B cell (primary cell): Measurements from ENCODE around the gene NCK2. TPM values are rescaled to one million over a fixed set of nuclear protein-coding genes. Genes with fewer than 3 reads are reported as not detected.

ENCODE experiments used
- ATAC-seq: fragments of 200-7000 bp; cut with Tn5 transposase; one replicate; pipeline ENCODE4 v1.10.0; 2021; ENCODE audit warnings: low read depth, mild to moderate bottlenecking, moderate number of reproducible peaks, moderate library complexity
- CTCF ChIA-PET: fragments of 350-600 bp; sonication (Branson Sonifier 250); formaldehyde crosslinking; loops from one replicate; lab custom pipeline; 2021; ENCODE audit warnings: antibody characterized with exemption, inconsistent platforms; lab: Charles Lee
- POLR2A ChIA-PET: fragments of 350-600 bp; sonication (Branson Sonifier 250); formaldehyde crosslinking; loops from one replicate; lab custom pipeline; 2021; ENCODE audit warnings: antibody characterized with exemption; lab: Charles Lee
- DNase-seq: peaks from one replicate; pipeline ENCODE4 v3.0.0; 2013
- H2AFZ ChIP-seq: 2 replicates; pipeline ENCODE4 v1.6.1; 2012; ENCODE audit warnings: mild to moderate bottlenecking, low read depth, low read length; ENCODE audit not compliant: insufficient read depth, poor library complexity, severe bottlenecking
- H3K27ac ChIP-seq, 2 donors: 1 replicate in 1 of 2; 2 replicates in 1 of 2; pipeline ENCODE4 v1.5.1; 2012 to 2013; ENCODE audit warnings: low read length in 2 of 2, mild to moderate bottlenecking in 2 of 2, moderate library complexity in 1 of 2
- H3K27me3 ChIP-seq, 4 experiments: fragments of 200-600 bp in 1 of 4; sonication (generic) in 1 of 4; replicated peaks in 1 of 4; 1 replicate in 2 of 4; 2 replicates in 2 of 4; pipeline versions ENCODE4 v1.6.1 to v1.7.0; 2013 to 2016; ENCODE audit warnings: low read length in 3 of 4, mild to moderate bottlenecking in 2 of 4, mixed read lengths in 1 of 4, moderate library complexity in 1 of 4; ENCODE audit not compliant: insufficient read depth in 4 of 4, control insufficient read depth in 3 of 4; ENCODE audit errors: control extremely low read depth in 1 of 4
- H3K36me3 ChIP-seq, 2 experiments: replicated peaks in 1 of 2; 1 replicate in 1 of 2; 2 replicates in 1 of 2; pipeline versions ENCODE4 v1.6.1 to v1.7.1; 2013; ENCODE audit warnings: low read length in 1 of 2; ENCODE audit not compliant: insufficient read depth in 2 of 2, control insufficient read depth in 1 of 2; ENCODE audit errors: control extremely low read depth in 1 of 2, extremely low read depth in 1 of 2
- H3K4me1 ChIP-seq, 2 donors: fragments of 200-600 bp in 1 of 2; sonication (generic) in 1 of 2; 1 replicate in 1 of 2; 2 replicates in 1 of 2; pipeline versions ENCODE4 v1.5.1 to v1.6.1; 2013 to 2017; ENCODE audit warnings: low read length in 2 of 2; ENCODE audit not compliant: control insufficient read depth in 2 of 2, insufficient read depth in 2 of 2
- H3K4me2 ChIP-seq: replicated peaks from 2 replicates; pipeline ENCODE3; 2012; ENCODE audit warnings: mild to moderate bottlenecking, low read depth, low read length; ENCODE audit not compliant: poor library complexity, severe bottlenecking
- H3K4me3 ChIP-seq, 5 experiments: fragments of 200-600 bp in 1 of 5; sonication (generic) in 1 of 5; 1 replicate in 3 of 5; 2 replicates in 2 of 5; pipeline versions ENCODE4 v1.5.1 to v1.7.0; 2011 to 2016; ENCODE audit warnings: low read length in 4 of 5, mild to moderate bottlenecking in 4 of 5, low read depth in 2 of 5, control low read depth in 1 of 5, moderate library complexity in 1 of 5; ENCODE audit not compliant: insufficient read depth in 1 of 5; ENCODE audit errors: control extremely low read depth in 1 of 5, extremely low read depth in 1 of 5
- H3K79me2 ChIP-seq: fragments of 200-600 bp; sonication (generic); one replicate; pipeline ENCODE4 v1.6.0; 2016; ENCODE audit warnings: low read length; ENCODE audit not compliant: control insufficient read depth, insufficient read depth
- H3K9ac ChIP-seq: fragments of 200-600 bp; sonication (generic); 2 replicates; pipeline ENCODE4 v1.6.1; 2017; ENCODE audit warnings: mild to moderate bottlenecking, low read length, moderate library complexity
- H3K9me3 ChIP-seq, 3 donors: one replicate each; pipeline versions ENCODE4 v1.6.1 to v1.7.1; 2013; ENCODE audit warnings: low read length in 2 of 3; ENCODE audit not compliant: control insufficient read depth in 2 of 3, insufficient read depth in 1 of 3; ENCODE audit errors: control extremely low read depth in 1 of 3
- H4K20me1 ChIP-seq: 2 replicates; pipeline ENCODE4 v1.6.0; 2012; ENCODE audit warnings: mild to moderate bottlenecking, low read length; ENCODE audit not compliant: insufficient read depth, control insufficient read depth, poor library complexity, severe bottlenecking
- H3K27ac Mint-ChIP-seq: one replicate; pipeline ENCODE4 v1.8.0; 2021; ENCODE audit warnings: mixed read lengths
- H3K27me3 Mint-ChIP-seq: one replicate; pipeline ENCODE4 v1.8.0; 2021; ENCODE audit warnings: mixed read lengths
- H3K4me1 Mint-ChIP-seq: one replicate; pipeline ENCODE4 v1.8.0; 2021; ENCODE audit warnings: mixed read lengths
- H3K4me3 Mint-ChIP-seq: one replicate; pipeline ENCODE4 v1.8.0; 2021; ENCODE audit warnings: mixed read lengths
- H3K9me3 Mint-ChIP-seq: one replicate; pipeline ENCODE4 v1.8.0; 2022; ENCODE audit warnings: mixed read lengths; ENCODE audit not compliant: insufficient read depth
- EZH2 ChIP-seq: IDR thresholded peaks from 2 replicates; pipeline ENCODE4 v1.6.1; 2012; ENCODE audit warnings: borderline replicate concordance, low read depth, mild to moderate bottlenecking, moderate library complexity, low read length; ENCODE audit not compliant: insufficient read depth, poor library complexity, severe bottlenecking
- WGBS: methylation state at CpG from one replicate; pipeline ENCODE4 v1.1.5; 2013; ENCODE audit warnings: missing lambda C conversion rate; ENCODE audit not compliant: insufficient coverage; 5-methylcytosine and 5-hydroxymethylcytosine counted together
- intact Hi-C: fragments of 100-400 bp; cut with micrococcal nuclease; formaldehyde crosslinking; loops from one replicate; pipeline ENCODE4 v1.10.0; 2022
- polyA plus RNA-seq: library from polyadenylated mRNA; depleted of rRNA; stranded (reverse); fragments of >200 nt; gene quantifications from 2 replicates; pipeline ENCODE4 v1.2.3, GENCODE V29; 2012
- total RNA-seq, 2 donors: library from RNA; stranded (reverse); fragments of 120-200 nt in 1 of 2; gene quantifications; 1 replicate in 1 of 2; 2 replicates in 1 of 2; pipeline versions ENCODE4 v1.2.3 to v1.2.4, GENCODE V29; 2013 to 2022
- TF ChIP-seq, protein P1 (sequence below): fragments of 200-600 bp; IDR thresholded peaks from one replicate; pipeline ENCODE4 v1.8.0; 2022; ENCODE audit warnings: antibody characterized with exemption, mild to moderate bottlenecking

Gene NCK2
- total and polyA plus RNA-seq, 2 donors (not counting 1 experiment from before 2014, with no cell fraction given) = 64.2 to 72.3 TPM

DNA sequence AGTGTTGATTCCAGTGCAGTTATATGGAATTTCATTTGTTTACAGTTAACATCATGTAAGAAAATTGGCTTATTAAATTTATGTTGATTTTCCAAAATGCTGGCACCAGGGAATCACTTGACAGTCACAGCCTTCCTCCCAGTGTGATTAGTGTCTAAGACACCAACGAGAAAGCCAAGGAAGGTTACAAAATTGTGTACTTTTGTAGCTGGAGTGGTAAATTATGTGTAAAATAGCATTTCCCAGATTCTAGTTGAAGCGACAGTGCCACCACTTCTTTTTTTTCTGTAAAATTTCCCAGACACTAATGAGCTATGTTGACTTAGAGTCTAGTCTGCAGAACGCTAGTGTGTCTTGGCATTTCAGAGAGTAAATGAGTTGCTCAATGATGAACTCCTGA lies 101.3 kb downstream of the NCK2 start:
- Histone ChIP-seq H4K20me1 (peaks cover 46% of the 10 kb centered on the region), H3K27me3 (no peaks in the 10 kb centered on the region), H3K9me3 (no peaks in the 10 kb centered on the region), H3K79me2 (peaks cover 96% of the 10 kb centered on the region), H3K9ac (no peak overlapping the region), H3K4me3 (no peak overlapping the region), H2AFZ (no peak overlapping the region), H3K4me2 (no peak overlapping the region), H3K27ac (peak overlapping the region in 1 of 2 donors; percentile 42), H3K36me3 (peaks cover 0 to 2% of the 10 kb centered on the region in 2 experiments), H3K4me1 (peaks cover 37 to 42% of the 10 kb centered on the region in 2 donors)
- no CpG with 5 or more reads among the region's 3 CpGs for WGBS
- no peak overlapping the region for H3K4me3 Mint-ChIP-seq
- no peaks in the 10 kb centered on the region for H3K9me3 Mint-ChIP-seq
- DNase-seq (no peak), ATAC-seq (no peak)
- intact Hi-C loops = no loop called here
- H3K27ac Mint-ChIP-seq = no peak overlapping the region
- POLR2A ChIA-PET = no interaction called here
- CTCF ChIA-PET = no interaction called here
- TF ChIP-seq EZH2 = no peak
- TF ChIP-seq, protein P1, sequence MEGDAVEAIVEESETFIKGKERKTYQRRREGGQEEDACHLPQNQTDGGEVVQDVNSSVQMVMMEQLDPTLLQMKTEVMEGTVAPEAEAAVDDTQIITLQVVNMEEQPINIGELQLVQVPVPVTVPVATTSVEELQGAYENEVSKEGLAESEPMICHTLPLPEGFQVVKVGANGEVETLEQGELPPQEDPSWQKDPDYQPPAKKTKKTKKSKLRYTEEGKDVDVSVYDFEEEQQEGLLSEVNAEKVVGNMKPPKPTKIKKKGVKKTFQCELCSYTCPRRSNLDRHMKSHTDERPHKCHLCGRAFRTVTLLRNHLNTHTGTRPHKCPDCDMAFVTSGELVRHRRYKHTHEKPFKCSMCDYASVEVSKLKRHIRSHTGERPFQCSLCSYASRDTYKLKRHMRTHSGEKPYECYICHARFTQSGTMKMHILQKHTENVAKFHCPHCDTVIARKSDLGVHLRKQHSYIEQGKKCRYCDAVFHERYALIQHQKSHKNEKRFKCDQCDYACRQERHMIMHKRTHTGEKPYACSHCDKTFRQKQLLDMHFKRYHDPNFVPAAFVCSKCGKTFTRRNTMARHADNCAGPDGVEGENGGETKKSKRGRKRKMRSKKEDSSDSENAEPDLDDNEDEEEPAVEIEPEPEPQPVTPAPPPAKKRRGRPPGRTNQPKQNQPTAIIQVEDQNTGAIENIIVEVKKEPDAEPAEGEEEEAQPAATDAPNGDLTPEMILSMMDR = no peak
- no peaks in the 10 kb centered on the region for H3K27me3 Mint-ChIP-seq
- peaks cover 76% of the 10 kb centered on the region for H3K4me1 Mint-ChIP-seq

DNA sequence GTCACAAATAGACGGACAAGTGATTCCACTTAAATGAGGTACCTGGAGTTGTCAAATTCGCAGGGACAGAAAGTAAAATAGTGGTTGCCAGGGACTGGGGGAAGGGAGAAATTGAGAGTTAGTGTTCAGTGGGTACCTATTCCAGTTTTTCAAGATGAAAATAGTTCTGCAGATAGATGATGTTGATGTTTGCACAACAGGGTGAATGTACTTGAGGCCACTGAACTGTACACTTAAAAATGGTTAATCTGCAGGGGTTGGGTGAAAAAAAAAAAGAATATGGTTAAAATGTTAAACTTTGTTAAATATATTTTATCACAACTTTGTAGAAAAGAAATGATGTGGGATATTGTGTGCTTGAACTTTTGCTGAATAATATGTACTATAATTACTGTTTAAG lies 102.3 kb downstream of the NCK2 start:
- Histone ChIP-seq H2AFZ (no peak overlapping the region), H3K9ac (no peak overlapping the region), H3K4me1 (peaks cover 32 to 37% of the 10 kb centered on the region in 2 donors), H3K9me3 (peaks cover 0 to 5% (median 0%) of the 10 kb centered on the region in 3 donors), H3K79me2 (peaks cover 96% of the 10 kb centered on the region), H3K36me3 (peaks cover 0 to 2% of the 10 kb centered on the region in 2 experiments), H3K27me3 (no peaks in the 10 kb centered on the region), H3K4me3 (no peak overlapping the region), H3K27ac (no peak overlapping the region), H4K20me1 (peaks cover 47% of the 10 kb centered on the region), H3K4me2 (no peak overlapping the region)
- no peak overlapping the region for H3K4me3 Mint-ChIP-seq
- H3K27me3 Mint-ChIP-seq = no peaks in the 10 kb centered on the region
- POLR2A ChIA-PET = no interaction called here
- WGBS = 95% methylated on average over 2 of the region's 2 CpGs
- intact Hi-C loops = no loop called here
- peak overlapping the region; percentile 47 for H3K27ac Mint-ChIP-seq
- ATAC-seq (no peak), DNase-seq (no peak)
- TF ChIP-seq, protein P1 = no peak
- no peak for TF ChIP-seq EZH2
- peaks cover 71% of the 10 kb centered on the region for H3K4me1 Mint-ChIP-seq
- CTCF ChIA-PET = no interaction called here
- H3K9me3 Mint-ChIP-seq = no peaks in the 10 kb centered on the region
